AG09319 (cell line): ENCODE results near the gene PRAC2.

Experiments
- DNase-seq: peaks from one replicate; pipeline ENCODE4 v3.0.0-alpha.2; 2010; ENCODE audit warnings: low read depth; ENCODE audit errors: extremely low read depth
- CTCF ChIP-seq: IDR thresholded peaks from 2 replicates; pipeline ENCODE4 v1.5.1; 2011; ENCODE audit warnings: low read depth, mild to moderate bottlenecking, inconsistent platforms, low read length, moderate library complexity

Gene PRAC2

GRCh38 chr17:48723423-48724250 is 652 bp downstream of the PRAC2 start:
- TF ChIP-seq CTCF = no peak
- DNase-seq = no peak

- peak; percentile 41 for DNase-seq
- peak; percentile 80 for TF ChIP-seq CTCF
Observed at GRCh38 chr17:48724251-48725003, 1.4 kb downstream of the PRAC2 start.

- DNase-seq = no peak
- TF ChIP-seq CTCF = no peak
Observed at GRCh38 chr17:48725004-48725287, 2.0 kb downstream of the PRAC2 start.

GRCh38 chr17:48725288-48726064 is 2.5 kb downstream of the PRAC2 start:
- DNase-seq = no peak
- TF ChIP-seq CTCF = no peak

GRCh38 chr17:48726114-48726915 is 3.3 kb downstream of the PRAC2 start:
- DNase-seq = no peak
- no peak for TF ChIP-seq CTCF

GRCh38 chr17:48726916-48727286 is 3.9 kb downstream of the PRAC2 start:
- TF ChIP-seq CTCF = no peak
- no peak for DNase-seq
